ENCODE data around the gene FAM171A2. TPM values are rescaled to one million over a fixed set of nuclear protein-coding genes. Genes with fewer than 3 reads are reported as not detected.
"Not testable (repeated sequence)": the region's sequence is repeated elsewhere in the genome, so short reads cannot be mapped to it uniquely, and the experiment has no call there.

FAM171A2 gene
- total RNA-seq, 1 donor: 4.3 TPM

GRCh38 chr17:44396946-44397345, 33.3 kb upstream of the FAM171A2 start:
- Histone ChIP-seq H3K27me3 (ENCODE audit: insufficient read depth, low read length) (no peaks in the 10 kb centered on the region), H2AFZ (ENCODE audit: low read length) (no peak overlapping the region), H3K4me1 (ENCODE audit: insufficient read depth, low read length) (peaks cover 3% of the 10 kb centered on the region), H3K27ac (ENCODE audit: low read depth, low read length) (no peak overlapping the region), H3K9me3 (ENCODE audit: low read depth, low read length) (no peaks in the 10 kb centered on the region), H3K79me2 (ENCODE audit: insufficient read depth, low read length) (no peaks in the 10 kb centered on the region), H4K20me1 (ENCODE audit: insufficient read depth, low read length) (peaks cover 3% of the 10 kb centered on the region), H3K4me3 (ENCODE audit: insufficient read depth, low read length) (no peak overlapping the region), H3K4me2 (ENCODE audit: insufficient read depth, low read length) (no peak overlapping the region), H3K36me3 (ENCODE audit: insufficient read depth, low read length) (peaks cover 38% of the 10 kb centered on the region)
- TF ChIP-seq, protein P1, sequence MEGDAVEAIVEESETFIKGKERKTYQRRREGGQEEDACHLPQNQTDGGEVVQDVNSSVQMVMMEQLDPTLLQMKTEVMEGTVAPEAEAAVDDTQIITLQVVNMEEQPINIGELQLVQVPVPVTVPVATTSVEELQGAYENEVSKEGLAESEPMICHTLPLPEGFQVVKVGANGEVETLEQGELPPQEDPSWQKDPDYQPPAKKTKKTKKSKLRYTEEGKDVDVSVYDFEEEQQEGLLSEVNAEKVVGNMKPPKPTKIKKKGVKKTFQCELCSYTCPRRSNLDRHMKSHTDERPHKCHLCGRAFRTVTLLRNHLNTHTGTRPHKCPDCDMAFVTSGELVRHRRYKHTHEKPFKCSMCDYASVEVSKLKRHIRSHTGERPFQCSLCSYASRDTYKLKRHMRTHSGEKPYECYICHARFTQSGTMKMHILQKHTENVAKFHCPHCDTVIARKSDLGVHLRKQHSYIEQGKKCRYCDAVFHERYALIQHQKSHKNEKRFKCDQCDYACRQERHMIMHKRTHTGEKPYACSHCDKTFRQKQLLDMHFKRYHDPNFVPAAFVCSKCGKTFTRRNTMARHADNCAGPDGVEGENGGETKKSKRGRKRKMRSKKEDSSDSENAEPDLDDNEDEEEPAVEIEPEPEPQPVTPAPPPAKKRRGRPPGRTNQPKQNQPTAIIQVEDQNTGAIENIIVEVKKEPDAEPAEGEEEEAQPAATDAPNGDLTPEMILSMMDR (IDR thresholded peaks at IDR 0.05; ENCODE audit: extremely low read depth, low read depth, low read length): no peak
- DNase-seq (ENCODE audit: insufficient read length, low spot score, missing footprints): no peak

DNA sequence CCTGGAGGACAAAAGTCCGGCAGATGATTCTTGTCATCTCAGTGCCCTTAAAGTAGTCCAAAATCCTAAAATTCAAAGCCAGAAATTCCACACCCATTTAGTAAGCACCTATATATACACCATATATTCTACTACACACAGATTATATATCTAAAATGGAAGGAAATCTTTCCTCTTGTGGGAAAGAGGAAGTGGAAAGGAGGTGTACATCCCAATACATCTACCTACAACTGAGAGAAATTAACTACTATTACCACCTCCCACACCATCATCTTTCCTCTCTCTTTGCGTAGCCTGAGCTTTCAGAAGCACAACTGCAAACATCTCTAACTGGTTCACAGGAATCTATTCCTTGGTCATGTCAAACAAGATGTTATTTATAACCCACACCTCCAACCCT, 31.2 kb upstream of the FAM171A2 start:
- Histone ChIP-seq H3K79me2 (ENCODE audit: insufficient read depth, low read length) (no peaks in the 10 kb centered on the region), H3K27ac (ENCODE audit: low read depth, low read length) (no peak overlapping the region), H4K20me1 (ENCODE audit: insufficient read depth, low read length) (peaks cover 3% of the 10 kb centered on the region), H3K4me2 (ENCODE audit: insufficient read depth, low read length) (no peak overlapping the region), H3K27me3 (ENCODE audit: insufficient read depth, low read length) (no peaks in the 10 kb centered on the region), H3K9me3 (ENCODE audit: low read depth, low read length) (no peaks in the 10 kb centered on the region), H3K36me3 (ENCODE audit: insufficient read depth, low read length) (peaks cover 21% of the 10 kb centered on the region), H3K4me1 (ENCODE audit: insufficient read depth, low read length) (peaks cover 3% of the 10 kb centered on the region), H2AFZ (ENCODE audit: low read length) (no peak overlapping the region), H3K4me3 (ENCODE audit: insufficient read depth, low read length) (no peak overlapping the region)
- DNase-seq (ENCODE audit: insufficient read length, low spot score, missing footprints): no peak
- TF ChIP-seq, protein P1 (IDR thresholded peaks at IDR 0.05; ENCODE audit: extremely low read depth, low read depth, low read length): no peak

DNA sequence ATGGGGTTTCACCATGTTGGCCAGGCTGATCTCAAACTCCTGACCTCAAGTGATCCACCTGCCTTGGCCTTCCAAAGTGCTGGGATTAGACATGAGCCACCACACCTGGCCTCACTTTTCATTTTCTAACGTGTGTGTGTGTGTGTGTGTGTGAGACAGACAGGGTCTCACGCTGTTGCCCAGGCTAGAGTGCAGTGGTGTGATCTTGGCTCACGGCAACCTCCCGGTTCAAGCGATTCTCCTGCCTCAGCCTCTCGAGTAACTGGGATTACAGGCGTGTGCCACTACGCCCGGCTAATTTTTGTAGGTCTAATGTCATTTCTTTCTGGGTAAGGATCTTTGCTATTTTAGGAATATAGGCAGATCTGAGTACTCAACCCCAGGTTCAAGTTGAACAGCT, 30.5 kb upstream of the FAM171A2 start:
- not testable (repeated sequence) for H3K27ac ChIP-seq (ENCODE audit: low read depth, low read length); H3K9me3 ChIP-seq (ENCODE audit: low read depth, low read length); H4K20me1 ChIP-seq (ENCODE audit: insufficient read depth, low read length); H3K27me3 ChIP-seq (ENCODE audit: insufficient read depth, low read length); H3K4me3 ChIP-seq (ENCODE audit: insufficient read depth, low read length); H3K4me2 ChIP-seq (ENCODE audit: insufficient read depth, low read length); DNase-seq (ENCODE audit: insufficient read length, low spot score, missing footprints); H2AFZ ChIP-seq (ENCODE audit: low read length); H3K79me2 ChIP-seq (ENCODE audit: insufficient read depth, low read length); H3K4me1 ChIP-seq (ENCODE audit: insufficient read depth, low read length)
- H3K36me3 ChIP-seq (ENCODE audit: insufficient read depth, low read length): peaks cover 15% of the 10 kb centered on the region

DNA sequence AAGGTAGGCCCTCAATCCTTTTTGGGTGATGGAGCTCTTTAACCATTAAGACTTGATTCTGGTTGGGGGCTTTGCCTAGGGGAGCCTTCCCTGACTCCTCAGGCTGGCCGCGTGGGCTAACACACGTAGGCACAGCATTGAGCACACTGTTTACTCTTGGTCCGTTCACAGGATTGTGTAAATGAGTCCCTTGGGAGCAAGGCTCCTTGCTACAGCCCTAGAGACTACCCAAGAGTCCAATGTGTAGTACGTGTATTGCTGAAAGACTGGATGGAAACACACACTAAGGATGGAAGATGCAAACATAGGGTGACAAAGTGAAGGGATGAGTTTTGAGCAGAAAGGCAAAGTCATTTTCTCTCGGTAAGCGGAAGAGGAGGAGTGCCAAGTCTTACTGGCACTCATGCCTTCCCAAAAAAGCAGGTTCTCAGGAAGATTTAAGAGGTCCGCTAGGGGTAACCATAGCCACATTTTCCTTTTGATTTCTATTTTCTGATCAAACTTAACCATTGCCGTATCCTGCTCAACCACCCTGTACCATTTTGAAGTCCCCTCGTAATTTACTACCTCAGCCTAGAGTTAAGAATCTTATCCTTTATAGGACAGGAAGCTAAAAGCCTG, 26.7 kb upstream of the FAM171A2 start:
- H3K27ac ChIP-seq (ENCODE audit: low read depth, low read length): no peak overlapping the region
- H2AFZ ChIP-seq (ENCODE audit: low read length): no peak overlapping the region
- TF ChIP-seq, protein P1 (IDR thresholded peaks at IDR 0.05; ENCODE audit: extremely low read depth, low read depth, low read length): no peak
- H3K4me1 ChIP-seq (ENCODE audit: insufficient read depth, low read length): peaks cover 9% of the 10 kb centered on the region
- H3K79me2 ChIP-seq (ENCODE audit: insufficient read depth, low read length): no peaks in the 10 kb centered on the region
- no peaks in the 10 kb centered on the region for H3K36me3 ChIP-seq (ENCODE audit: insufficient read depth, low read length)
- peaks cover 12% of the 10 kb centered on the region for H3K27me3 ChIP-seq (ENCODE audit: insufficient read depth, low read length)
- H3K4me2 ChIP-seq (ENCODE audit: insufficient read depth, low read length): no peak overlapping the region
- H3K9me3 ChIP-seq (ENCODE audit: low read depth, low read length): no peaks in the 10 kb centered on the region
- no peak for DNase-seq (ENCODE audit: insufficient read length, low spot score, missing footprints)
- no peaks in the 10 kb centered on the region for H4K20me1 ChIP-seq (ENCODE audit: insufficient read depth, low read length)
- H3K4me3 ChIP-seq (ENCODE audit: insufficient read depth, low read length): no peak overlapping the region
